Upper lobe of left lung (tissue), 4 donors: ENCODE measurements around the gene F12.

Experiments used
- CTCF ChIP-seq, 6 experiments: fragments of 450-650 bp in 4 of 6; fragments of 200-600 bp in 2 of 6; sonication (generic) in 2 of 6; IDR thresholded peaks; one replicate each; pipeline ENCODE4 v1.5.1; 2016 to 2019; ENCODE audit warnings: antibody characterized with exemption in 6 of 6
- POLR2A ChIP-seq, 4 donors: fragments of 450-650 bp; IDR thresholded peaks; one replicate each; pipeline ENCODE4 v1.5.1; 2016 to 2017; ENCODE audit warnings: antibody characterized with exemption in 4 of 4, mild to moderate bottlenecking in 2 of 4

DNA sequence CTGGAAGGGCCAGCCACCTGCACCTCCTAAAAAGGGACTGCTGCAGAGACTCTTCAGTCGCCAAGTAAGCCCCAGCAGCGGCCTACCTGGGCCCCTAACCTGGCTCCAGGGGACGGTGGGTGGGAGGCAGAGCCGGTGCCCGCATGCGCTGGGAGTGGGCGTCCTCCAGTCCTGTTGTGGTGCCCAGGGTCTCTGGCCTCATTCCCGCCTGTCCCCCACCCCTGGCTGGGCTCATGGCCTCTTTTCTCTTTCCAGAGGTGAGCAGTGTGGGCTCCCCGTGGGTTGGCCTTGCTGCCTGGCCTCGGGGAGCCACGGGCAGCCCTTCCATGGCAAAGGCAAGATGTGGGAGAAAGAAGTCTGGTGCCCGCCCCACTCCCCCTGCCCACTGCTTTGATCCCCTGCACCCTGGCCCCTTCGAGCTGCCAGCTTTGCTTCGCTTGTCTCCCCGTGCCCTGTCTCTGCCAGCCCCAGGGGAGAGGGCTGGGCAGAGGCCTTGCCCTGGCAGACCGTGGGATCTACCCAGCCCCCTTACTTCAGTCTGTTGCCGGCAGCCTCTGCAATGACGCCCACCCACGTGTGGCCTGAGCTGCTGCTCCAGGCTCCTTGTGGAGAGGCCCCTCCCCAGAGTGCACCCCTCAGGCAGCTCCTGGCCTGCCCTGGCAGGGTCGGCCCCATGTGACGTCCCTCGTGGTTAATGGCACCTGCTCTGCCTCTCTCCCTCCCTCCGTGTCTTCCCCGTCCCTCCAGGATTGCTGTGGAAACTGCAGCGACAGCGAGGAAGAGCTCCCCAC is 31.8 kb upstream of the F12 start:
- TF ChIP-seq CTCF (IDR thresholded peaks at IDR 0.05) (no peak), POLR2A (IDR thresholded peaks at IDR 0.05) (no peak)
